ENCODE data around the gene QSOX2.

DNA sequence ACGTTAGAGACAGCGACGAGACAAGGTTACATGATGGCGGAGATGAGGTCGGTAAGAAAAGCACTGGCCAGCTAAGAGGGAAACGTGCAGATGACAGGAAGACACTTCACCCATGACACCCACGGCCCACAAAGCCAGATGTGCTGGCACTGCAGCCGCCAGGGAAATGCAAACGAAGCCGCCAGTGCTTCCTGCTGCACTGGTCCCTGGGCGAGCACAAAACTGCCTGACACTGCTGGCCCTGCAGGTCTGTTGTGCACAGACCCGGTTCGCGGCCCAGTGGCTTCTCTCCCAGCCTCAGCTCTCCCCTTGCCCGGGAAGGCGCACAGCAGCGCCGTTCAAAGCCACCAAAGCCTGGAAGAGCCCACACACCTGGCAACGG lies 20.3 kb downstream of the QSOX2 start:
- TF ChIP-seq CTCF (IDR thresholded peaks at IDR 0.05) (no peak), POLR2A (IDR thresholded peaks at IDR 0.05) (no peak)

All from body of pancreas (tissue), 4 donors.